DMS79 (cell line): ENCODE measurements around the gene SIL1.
A peak's percentile ranks its signal among the peaks of the same experiment; 100 is the strongest.
"Not testable (repeated sequence)": the region's sequence is repeated elsewhere in the genome, so short reads cannot be mapped to it uniquely, and the experiment has no call there.

Experiments used
- DNase-seq: peaks from one replicate; lab custom pipeline; 2025; lab: John Stamatoyannopoulos, UW

The SIL1 gene

GRCh38 chr5:139177281-139177680 is 20.9 kb downstream of the SIL1 start:
- not testable (repeated sequence) for DNase-seq

GRCh38 chr5:139174382-139174781 is 23.8 kb downstream of the SIL1 start:
- DNase-seq = not testable (repeated sequence)

- no peak for DNase-seq
Observed at GRCh38 chr5:139171779-139172404, 26.3 kb downstream of the SIL1 start.

- no peak for DNase-seq
Observed at GRCh38 chr5:139167952-139168720, 30.0 kb downstream of the SIL1 start.

- no peak for DNase-seq
Observed at GRCh38 chr5:139167533-139167932, 30.6 kb downstream of the SIL1 start.

GRCh38 chr5:139167063-139167462 is 31.1 kb downstream of the SIL1 start:
- DNase-seq = no peak

GRCh38 chr5:139164897-139165296 is 33.3 kb downstream of the SIL1 start:
- not testable (repeated sequence) for DNase-seq

- no peak for DNase-seq
Observed at GRCh38 chr5:139164020-139164419, 34.1 kb downstream of the SIL1 start.

GRCh38 chr5:139162448-139162847 is 35.7 kb downstream of the SIL1 start:
- no peak for DNase-seq

GRCh38 chr5:139158791-139159190 is 39.4 kb downstream of the SIL1 start:
- DNase-seq = no peak

GRCh38 chr5:139157556-139157955 is 40.6 kb downstream of the SIL1 start:
- DNase-seq = no peak

GRCh38 chr5:139156814-139157213 is 41.4 kb downstream of the SIL1 start:
- no peak for DNase-seq

GRCh38 chr5:139155333-139155732 is 42.8 kb downstream of the SIL1 start:
- no peak for DNase-seq

- no peak for DNase-seq
Observed at GRCh38 chr5:139151902-139152301, 46.3 kb downstream of the SIL1 start.

- no peak for DNase-seq
Observed at GRCh38 chr5:139150367-139150999, 47.7 kb downstream of the SIL1 start.

GRCh38 chr5:139149477-139150199 is 48.5 kb downstream of the SIL1 start:
- DNase-seq = no peak

- no peak for DNase-seq
Observed at GRCh38 chr5:139148986-139149385, 49.2 kb downstream of the SIL1 start.

GRCh38 chr5:139148306-139148705 is 49.9 kb downstream of the SIL1 start:
- peak; percentile 16 for DNase-seq

GRCh38 chr5:139147483-139148087 is 50.6 kb downstream of the SIL1 start:
- peak; percentile 36 for DNase-seq

GRCh38 chr5:139146809-139147482 is 51.2 kb downstream of the SIL1 start:
- DNase-seq = no peak

GRCh38 chr5:139141446-139142204 is 56.5 kb downstream of the SIL1 start:
- DNase-seq = no peak
